Endothelial cell (in vitro differentiated cells): Measurements from ENCODE around the gene GSK3B. TPM values are rescaled to one million over a fixed set of nuclear protein-coding genes. Genes with fewer than 3 reads are reported as not detected.

Experiments
- DNase-seq: peaks from one replicate; pipeline ENCODE4 v3.0.0; 2021; ENCODE audit warnings: low spot score
- H3K27ac Mint-ChIP-seq: one replicate; pipeline ENCODE4 v1.8.0; 2021; ENCODE audit warnings: mixed read lengths, inconsistent platforms; ENCODE audit not compliant: unreplicated experiment
- H3K27me3 Mint-ChIP-seq: one replicate; pipeline ENCODE4 v1.8.0; 2021; ENCODE audit warnings: mild to moderate bottlenecking, moderate library complexity, mixed read lengths, inconsistent platforms; ENCODE audit not compliant: unreplicated experiment
- H3K36me3 Mint-ChIP-seq: one replicate; pipeline ENCODE4 v1.8.0; 2021; ENCODE audit warnings: mild to moderate bottlenecking, low read depth, mixed read lengths, inconsistent platforms; ENCODE audit not compliant: unreplicated experiment
- H3K4me1 Mint-ChIP-seq: one replicate; pipeline ENCODE4 v1.8.0; 2021; ENCODE audit warnings: mild to moderate bottlenecking, mixed read lengths, inconsistent platforms; ENCODE audit not compliant: unreplicated experiment
- H3K4me3 Mint-ChIP-seq: one replicate; pipeline ENCODE4 v1.8.0; 2021; ENCODE audit warnings: mild to moderate bottlenecking, mixed read lengths, inconsistent platforms; ENCODE audit not compliant: unreplicated experiment
- H3K9me3 Mint-ChIP-seq: one replicate; pipeline ENCODE4 v1.8.0; 2021; ENCODE audit warnings: mixed read lengths, inconsistent platforms; ENCODE audit not compliant: unreplicated experiment
- total RNA-seq: library from RNA; stranded (reverse); fragmentation: NEBNext Ultra II Directional; extraction: Animal tissue kit (Norgen Biotek cat#: 25700); gene quantifications from one replicate; pipeline ENCODE4 v1.2.1, GENCODE V29; 2021; ENCODE audit not compliant: unreplicated experiment
- TF ChIP-seq, protein P1 (sequence below): fragments of 200-600 bp; sonication (generic); IDR thresholded peaks from one replicate; pipeline ENCODE4 v1.5.0; 2021; ENCODE audit warnings: antibody characterized with exemption; ENCODE audit not compliant: unreplicated experiment

GSK3B gene
- total RNA-seq, 1 donor from 2014 or later = 78.6 TPM

DNA sequence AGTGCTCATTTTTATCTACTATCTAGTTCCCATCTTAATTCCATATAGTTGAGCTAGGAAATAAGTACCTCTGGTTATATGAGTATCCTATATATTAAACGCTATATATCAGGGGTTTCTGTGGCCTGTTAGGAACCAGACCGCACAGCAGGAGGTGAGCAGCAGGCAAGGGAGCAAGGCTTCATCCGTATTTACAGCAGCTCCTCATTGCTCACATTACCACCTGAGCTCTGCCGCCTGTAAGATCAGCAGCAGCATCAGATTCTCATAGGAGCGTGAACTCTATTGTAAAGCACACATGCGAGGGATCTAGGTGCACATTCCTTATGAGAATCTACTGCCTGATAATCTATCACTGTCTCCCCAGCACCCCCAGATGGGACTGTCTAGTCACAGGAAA, 23.0 kb downstream of the GSK3B start:
- no peaks in the 10 kb centered on the region for H3K27me3 Mint-ChIP-seq
- H3K36me3 Mint-ChIP-seq = no peaks in the 10 kb centered on the region
- TF ChIP-seq, protein P1, sequence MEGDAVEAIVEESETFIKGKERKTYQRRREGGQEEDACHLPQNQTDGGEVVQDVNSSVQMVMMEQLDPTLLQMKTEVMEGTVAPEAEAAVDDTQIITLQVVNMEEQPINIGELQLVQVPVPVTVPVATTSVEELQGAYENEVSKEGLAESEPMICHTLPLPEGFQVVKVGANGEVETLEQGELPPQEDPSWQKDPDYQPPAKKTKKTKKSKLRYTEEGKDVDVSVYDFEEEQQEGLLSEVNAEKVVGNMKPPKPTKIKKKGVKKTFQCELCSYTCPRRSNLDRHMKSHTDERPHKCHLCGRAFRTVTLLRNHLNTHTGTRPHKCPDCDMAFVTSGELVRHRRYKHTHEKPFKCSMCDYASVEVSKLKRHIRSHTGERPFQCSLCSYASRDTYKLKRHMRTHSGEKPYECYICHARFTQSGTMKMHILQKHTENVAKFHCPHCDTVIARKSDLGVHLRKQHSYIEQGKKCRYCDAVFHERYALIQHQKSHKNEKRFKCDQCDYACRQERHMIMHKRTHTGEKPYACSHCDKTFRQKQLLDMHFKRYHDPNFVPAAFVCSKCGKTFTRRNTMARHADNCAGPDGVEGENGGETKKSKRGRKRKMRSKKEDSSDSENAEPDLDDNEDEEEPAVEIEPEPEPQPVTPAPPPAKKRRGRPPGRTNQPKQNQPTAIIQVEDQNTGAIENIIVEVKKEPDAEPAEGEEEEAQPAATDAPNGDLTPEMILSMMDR = no peak
- H3K27ac Mint-ChIP-seq = no peak overlapping the region
- H3K4me3 Mint-ChIP-seq = no peak overlapping the region
- H3K4me1 Mint-ChIP-seq = peaks cover 19% of the 10 kb centered on the region
- no peaks in the 10 kb centered on the region for H3K9me3 Mint-ChIP-seq
- no peak for DNase-seq

DNA sequence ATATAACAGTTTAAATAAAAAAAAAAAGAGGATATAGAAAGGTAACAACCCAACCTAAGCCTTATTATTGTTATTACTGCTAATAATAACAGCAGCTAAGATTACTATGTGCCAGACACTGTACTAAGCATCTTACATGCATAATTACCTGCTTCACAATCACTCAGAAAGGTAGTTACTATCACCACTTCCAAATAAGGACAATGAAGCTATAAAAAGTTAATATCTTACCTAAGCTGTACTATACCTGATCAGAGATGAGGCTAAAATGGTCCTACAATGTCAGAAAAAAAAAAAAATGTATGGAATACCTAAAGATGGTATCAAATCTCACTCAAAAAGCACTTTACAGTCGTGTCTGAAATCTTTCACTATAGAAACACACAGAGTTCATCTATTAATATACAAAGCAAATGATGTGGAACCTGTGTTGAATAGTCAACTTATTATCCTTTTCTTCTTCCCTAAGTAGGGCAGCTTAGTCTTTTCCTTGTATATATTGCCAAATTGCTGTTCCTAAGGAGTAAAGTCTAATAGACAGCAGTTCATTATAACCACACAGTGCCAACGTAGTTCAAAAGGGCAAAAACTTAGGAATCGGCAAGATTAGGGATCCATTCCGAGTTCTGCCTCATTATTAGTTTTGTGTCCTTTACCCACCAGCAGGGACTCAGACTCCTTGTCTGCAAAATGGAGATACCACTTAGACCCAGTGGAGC, 23.8 kb downstream of the GSK3B start:
- TF ChIP-seq, protein P1 = no peak
- peaks cover 12% of the 10 kb centered on the region for H3K4me1 Mint-ChIP-seq
- H3K4me3 Mint-ChIP-seq = no peak overlapping the region
- no peak for DNase-seq
- H3K36me3 Mint-ChIP-seq = no peaks in the 10 kb centered on the region
- H3K27ac Mint-ChIP-seq = peak overlapping the region; percentile 64
- no peaks in the 10 kb centered on the region for H3K9me3 Mint-ChIP-seq
- H3K27me3 Mint-ChIP-seq = no peaks in the 10 kb centered on the region

DNA sequence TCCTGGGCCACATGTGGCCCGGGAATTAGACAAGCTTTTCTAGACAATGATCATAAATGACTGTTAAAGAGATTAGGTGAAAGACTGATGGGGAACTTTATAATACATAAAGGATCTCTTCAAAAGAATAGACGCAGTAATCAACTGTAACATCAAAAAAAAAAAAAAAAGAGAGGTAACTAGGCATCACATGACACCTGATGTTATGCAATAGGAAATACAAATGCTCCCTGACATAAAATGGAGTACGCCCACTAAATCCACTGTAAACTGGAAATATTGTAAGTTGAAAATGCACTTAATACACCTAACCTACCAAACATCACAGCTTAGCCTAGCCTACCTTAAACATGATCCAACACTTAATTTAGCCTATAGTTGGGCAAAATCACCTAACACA, 27.2 kb downstream of the GSK3B start:
- Mint-ChIP-seq H3K27ac (no peak overlapping the region), H3K4me3 (no peak overlapping the region), H3K9me3 (no peaks in the 10 kb centered on the region), H3K36me3 (no peaks in the 10 kb centered on the region), H3K27me3 (peaks cover 2% of the 10 kb centered on the region), H3K4me1 (peaks cover 10% of the 10 kb centered on the region)
- DNase-seq = no peak
- TF ChIP-seq, protein P1 = no peak

DNA sequence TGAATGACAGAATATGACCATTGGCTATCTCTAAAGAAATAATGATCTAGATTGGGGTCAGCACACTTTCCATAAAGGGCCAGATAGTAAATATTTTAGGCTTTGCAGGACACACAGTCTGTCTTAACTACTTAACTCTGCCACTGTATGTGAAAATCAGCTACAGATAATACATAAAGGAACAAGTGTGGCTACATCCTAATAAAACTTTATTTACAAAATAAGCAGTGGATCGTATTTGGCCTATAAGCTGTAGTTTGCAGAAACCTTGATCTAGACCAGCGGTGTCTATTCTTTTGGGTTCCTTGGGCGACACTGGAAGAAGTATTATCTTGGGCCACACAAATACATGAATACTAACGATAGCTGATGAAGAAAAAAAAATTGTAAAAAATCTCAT, 27.6 kb downstream of the GSK3B start:
- Mint-ChIP-seq H3K36me3 (no peaks in the 10 kb centered on the region), H3K4me1 (peaks cover 10% of the 10 kb centered on the region), H3K4me3 (no peak overlapping the region), H3K9me3 (no peaks in the 10 kb centered on the region), H3K27me3 (peaks cover 2% of the 10 kb centered on the region), H3K27ac (no peak overlapping the region)
- TF ChIP-seq, protein P1 = no peak
- no peak for DNase-seq

DNA sequence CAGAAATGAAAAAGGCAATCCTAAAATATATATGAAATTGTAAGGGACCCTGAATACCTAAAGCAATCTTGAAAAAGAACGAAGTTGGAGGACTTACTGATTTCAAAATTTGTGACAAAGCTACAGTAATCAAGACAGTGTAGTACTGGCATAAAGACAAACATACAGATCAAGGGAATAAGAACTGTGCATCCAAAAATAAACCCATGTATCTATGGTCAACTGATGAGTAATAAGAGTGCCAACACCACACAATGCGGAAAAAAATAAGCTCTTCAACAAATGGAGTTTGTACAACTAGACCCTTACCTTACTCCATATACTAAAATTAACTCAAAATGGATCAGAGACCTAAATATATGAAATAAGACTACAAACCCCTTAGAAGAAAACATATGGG, 29.6 kb downstream of the GSK3B start:
- Mint-ChIP-seq H3K36me3 (no peaks in the 10 kb centered on the region), H3K4me1 (peaks cover 8% of the 10 kb centered on the region), H3K9me3 (no peaks in the 10 kb centered on the region), H3K27ac (no peak overlapping the region), H3K4me3 (no peak overlapping the region), H3K27me3 (peaks cover 2% of the 10 kb centered on the region)
- TF ChIP-seq, protein P1 = no peak
- DNase-seq = no peak
